ENCODE data around the gene SBF2. TPM values are rescaled to one million over a fixed set of nuclear protein-coding genes. Genes with fewer than 3 reads are reported as not detected.

SBF2 gene
- total RNA-seq, 1 donor from 2014 or later: 34.5 TPM

- Histone ChIP-seq H3K4me3 (no peak overlapping the region), H3K36me3 (no peaks in the 10 kb centered on the region), H3K27me3 (no peaks in the 10 kb centered on the region), H3K27ac (peak overlapping the region in 1 of 2 donors; percentile 76), H3K4me1 (peaks cover 7 to 49% of the 10 kb centered on the region in 2 donors), H3K9me3 (no peaks in the 10 kb centered on the region)
- DNase-seq (ENCODE audit: low spot score in 2 of 2): peak in 1 of 2 donors; percentile 65
- intact Hi-C loops (cut with DNase I): no loop called here
- no peak for TF ChIP-seq CTCF (IDR thresholded peaks at IDR 0.05)
Measured at GRCh38 chr11:9799886-9800285, 494.1 kb downstream of the SBF2 start.

- intact Hi-C loops (cut with DNase I): no loop called here
- H3K36me3 ChIP-seq: no peaks in the 10 kb centered on the region
- TF ChIP-seq CTCF (IDR thresholded peaks at IDR 0.05): no peak
- no peaks in the 10 kb centered on the region for H3K27me3 ChIP-seq
- DNase-seq (ENCODE audit: low spot score in 2 of 2): no peak
- H3K9me3 ChIP-seq: no peaks in the 10 kb centered on the region
- H3K27ac ChIP-seq: peak overlapping the region; percentile 80 to 86
- H3K4me1 ChIP-seq: peaks cover 3 to 34% of the 10 kb centered on the region in 2 donors
- no peak overlapping the region for H3K4me3 ChIP-seq
Measured at GRCh38 chr11:9797300-9797699, 496.7 kb downstream of the SBF2 start.

- TF ChIP-seq CTCF (IDR thresholded peaks at IDR 0.05): no peak
- H3K27ac ChIP-seq: peak overlapping the region; percentile 80 to 86
Measured at GRCh38 chr11:9796854-9797253, 497.2 kb downstream of the SBF2 start.

GRCh38 chr11:9796266-9796665 lies 497.8 kb downstream of the SBF2 start:
- H3K36me3 ChIP-seq: no peaks in the 10 kb centered on the region
- no peak for TF ChIP-seq CTCF (IDR thresholded peaks at IDR 0.05)
- H3K27me3 ChIP-seq: no peaks in the 10 kb centered on the region
- no peaks in the 10 kb centered on the region for H3K9me3 ChIP-seq
- no peak for DNase-seq (ENCODE audit: low spot score in 2 of 2)
- intact Hi-C loops (cut with DNase I): no loop called here
- H3K27ac ChIP-seq: peak overlapping the region; percentile 80 to 86
- H3K4me1 ChIP-seq: peaks cover 3 to 25% of the 10 kb centered on the region in 2 donors
- no peak overlapping the region for H3K4me3 ChIP-seq

More at GRCh38 chr11:9796854-9797253, 497.2 kb downstream of the SBF2 start:
- Histone ChIP-seq H3K4me1 (peaks cover 3 to 30% of the 10 kb centered on the region in 2 donors), H3K27me3 (no peaks in the 10 kb centered on the region), H3K36me3 (no peaks in the 10 kb centered on the region), H3K9me3 (no peaks in the 10 kb centered on the region), H3K4me3 (no peak overlapping the region)
- intact Hi-C loops (cut with DNase I): no loop called here
- DNase-seq (ENCODE audit: low spot score in 2 of 2): no peak

- H3K27me3 ChIP-seq: no peaks in the 10 kb centered on the region
- intact Hi-C loops (cut with DNase I): no loop called here
- H3K4me3 ChIP-seq: no peak overlapping the region
- DNase-seq (ENCODE audit: low spot score in 2 of 2): no peak
- H3K9me3 ChIP-seq: no peaks in the 10 kb centered on the region
- no peak overlapping the region for H3K27ac ChIP-seq
- no peak for TF ChIP-seq CTCF (IDR thresholded peaks at IDR 0.05)
- peaks cover 0 to 3% of the 10 kb centered on the region in 2 donors for H3K4me1 ChIP-seq
- H3K36me3 ChIP-seq: peaks cover 23 to 33% of the 10 kb centered on the region in 2 donors
Measured at GRCh38 chr11:9790703-9791102, 503.3 kb downstream of the SBF2 start.

- Histone ChIP-seq H3K4me1 (peaks cover 0 to 3% of the 10 kb centered on the region in 2 donors), H3K36me3 (peaks cover 24 to 36% of the 10 kb centered on the region in 2 donors), H3K27ac (no peak overlapping the region), H3K27me3 (no peaks in the 10 kb centered on the region), H3K9me3 (no peaks in the 10 kb centered on the region), H3K4me3 (no peak overlapping the region)
- intact Hi-C loops (cut with DNase I): no loop called here
- TF ChIP-seq CTCF (IDR thresholded peaks at IDR 0.05): no peak
- no peak for DNase-seq (ENCODE audit: low spot score in 2 of 2)
Measured at GRCh38 chr11:9789910-9790309, 504.1 kb downstream of the SBF2 start.
